HG03196 (cell line): ENCODE measurements around the gene CAMK1D.

Experiments used
- ATAC-seq: cut with Tn5 transposase; IDR thresholded peaks from one replicate; pipeline ENCODE4 v1.9.1; 2021; ENCODE audit not compliant: unreplicated experiment

The CAMK1D gene

GRCh38 chr10:12615296-12616220, 266.2 kb downstream of the CAMK1D start:
- no peak for ATAC-seq

- ATAC-seq = no peak
Observed at GRCh38 chr10:12617191-12618175, 268.1 kb downstream of the CAMK1D start.

GRCh38 chr10:12622016-12622415, 272.7 kb downstream of the CAMK1D start:
- no peak for ATAC-seq

DNA sequence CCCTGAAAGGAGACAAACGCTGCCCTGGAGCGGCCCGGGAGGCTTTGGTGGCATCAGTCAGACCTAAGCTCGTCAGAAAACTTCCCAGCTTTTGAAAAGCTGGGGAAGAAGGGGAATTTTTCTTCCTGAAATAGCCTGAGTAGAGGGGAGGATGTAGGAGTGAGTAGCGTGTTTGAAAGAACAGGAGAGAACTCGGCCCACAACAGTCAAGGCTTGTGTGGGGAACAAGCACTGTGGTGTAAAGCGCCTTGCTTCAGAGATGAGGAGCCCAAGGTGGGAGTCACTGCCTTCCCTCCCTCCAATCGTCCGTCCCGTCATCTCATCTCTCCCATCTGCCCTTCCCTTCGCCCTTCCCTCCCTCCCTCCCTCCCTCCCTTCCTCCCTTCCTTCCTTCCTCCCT, 273.3 kb downstream of the CAMK1D start:
- ATAC-seq = no peak

- no peak for ATAC-seq
Observed at GRCh38 chr10:12625393-12626023, 276.2 kb downstream of the CAMK1D start.

GRCh38 chr10:12628153-12628552, 278.8 kb downstream of the CAMK1D start:
- ATAC-seq = peak; percentile 51

- no peak for ATAC-seq
Observed at GRCh38 chr10:12628964-12629766, 279.8 kb downstream of the CAMK1D start.

- ATAC-seq = no peak
Observed at GRCh38 chr10:12629767-12630165, 280.4 kb downstream of the CAMK1D start.

GRCh38 chr10:12631216-12631615, 281.9 kb downstream of the CAMK1D start:
- ATAC-seq = no peak

DNA sequence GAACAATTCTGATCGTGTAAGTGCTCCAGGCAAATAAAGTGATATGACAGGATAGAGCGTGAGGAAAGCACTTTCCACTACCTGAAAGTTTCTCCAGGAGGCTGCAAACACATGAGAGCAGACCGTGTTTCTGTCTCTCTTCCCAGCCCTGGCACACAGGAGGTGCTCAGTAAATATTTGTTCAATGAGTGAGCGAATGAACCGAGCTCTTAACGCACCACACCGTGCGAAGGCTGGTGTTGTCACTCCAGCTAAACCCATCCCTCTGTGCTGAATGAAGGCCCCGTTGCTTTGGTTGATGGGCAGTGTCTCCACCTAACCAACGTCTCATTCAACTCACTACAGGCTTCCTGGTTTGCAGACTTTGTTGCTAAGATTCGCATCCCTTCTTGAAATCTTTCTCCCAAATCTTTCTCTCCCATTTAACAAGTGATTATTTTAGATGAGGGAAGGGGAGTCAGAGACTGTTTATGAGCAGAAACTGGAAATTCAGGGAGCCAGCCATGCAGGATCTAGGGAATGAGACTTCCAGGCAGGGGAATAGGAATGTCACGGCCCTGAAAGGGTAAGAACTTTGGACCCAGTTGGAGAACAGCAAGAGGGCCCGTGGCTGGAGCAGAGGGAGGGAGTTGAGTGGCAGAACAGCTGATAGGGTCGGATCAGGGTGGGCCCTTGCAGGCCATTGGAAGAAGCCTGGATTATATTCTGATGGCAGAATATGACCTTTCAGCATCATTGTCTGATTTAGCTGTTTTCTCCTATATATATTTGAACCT, 282.6 kb downstream of the CAMK1D start:
- no peak for ATAC-seq

DNA sequence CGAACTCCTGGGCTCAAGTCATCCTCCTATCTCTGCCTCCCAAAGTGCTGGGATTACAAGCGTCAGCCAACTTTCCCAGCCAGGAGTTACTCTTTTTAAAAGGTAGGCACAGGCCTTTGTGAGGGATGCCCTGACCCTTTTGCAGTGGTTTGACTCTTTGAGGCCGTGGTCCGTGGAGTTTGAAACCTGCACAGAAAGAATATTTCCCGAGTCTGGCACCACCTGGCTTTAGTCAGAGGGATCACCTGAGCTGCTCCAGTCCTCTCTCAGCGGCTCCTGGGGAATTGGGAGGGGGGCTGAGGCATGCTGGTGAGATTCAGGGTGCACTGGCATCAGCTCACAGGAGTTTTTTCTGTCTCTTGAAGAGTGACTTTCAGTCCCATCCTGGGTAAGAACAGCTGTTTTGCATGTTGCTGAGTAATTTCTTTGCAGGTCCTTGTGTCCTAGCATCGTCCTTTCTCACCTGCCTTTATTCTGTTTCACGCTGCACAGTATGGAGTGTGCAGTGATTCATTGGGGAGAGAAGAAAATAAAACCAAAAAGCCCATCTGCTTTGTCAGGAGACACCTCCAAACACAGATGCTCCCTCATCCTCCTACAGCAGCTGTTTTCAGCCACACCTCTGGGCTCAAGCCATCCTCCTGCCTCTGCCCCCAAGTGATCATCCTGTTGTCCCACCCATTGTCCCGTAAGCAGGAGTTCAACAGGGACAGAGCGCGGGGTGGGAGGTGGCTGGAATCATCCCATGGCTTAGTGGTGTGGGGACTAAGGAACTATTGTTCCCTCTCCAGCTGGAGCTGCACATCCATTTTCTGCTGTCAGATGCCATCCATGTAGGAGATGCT, 284.7 kb downstream of the CAMK1D start:
- ATAC-seq = no peak

GRCh38 chr10:12634621-12634931, 285.2 kb downstream of the CAMK1D start:
- ATAC-seq = no peak

GRCh38 chr10:12635127-12635541, 285.8 kb downstream of the CAMK1D start:
- no peak for ATAC-seq

DNA sequence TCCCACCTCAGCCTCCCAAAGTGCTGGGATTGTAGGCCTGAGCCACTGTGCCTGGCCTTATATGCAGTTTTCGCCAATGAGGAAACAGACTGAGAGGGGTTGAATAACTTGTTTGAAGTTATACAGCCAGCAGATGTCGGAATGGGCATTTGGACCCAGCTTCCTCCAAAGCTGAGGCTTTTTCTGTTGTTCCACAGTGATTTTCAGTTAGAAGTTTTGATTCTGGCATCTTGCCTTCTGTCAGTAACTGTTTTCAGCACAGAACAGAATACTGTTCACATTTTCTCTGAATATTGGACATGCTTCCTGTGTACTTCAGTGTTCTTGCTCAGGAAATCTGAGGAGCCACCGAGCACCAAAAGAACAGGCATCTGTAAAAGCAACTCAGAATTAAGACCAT, 287.2 kb downstream of the CAMK1D start:
- ATAC-seq = no peak

GRCh38 chr10:12637649-12638048, 288.3 kb downstream of the CAMK1D start:
- no peak for ATAC-seq

GRCh38 chr10:12638103-12638502, 288.8 kb downstream of the CAMK1D start:
- ATAC-seq = no peak

- no peak for ATAC-seq
Observed at GRCh38 chr10:12638781-12639180, 289.4 kb downstream of the CAMK1D start.

GRCh38 chr10:12639996-12640944, 290.9 kb downstream of the CAMK1D start:
- no peak for ATAC-seq
